ENCODE data around the gene DMRT3. TPM values are rescaled to one million over a fixed set of nuclear protein-coding genes. Genes with fewer than 3 reads are reported as not detected.

Gene DMRT3
- total RNA-seq, 1 donor from 2014 or later: 0.41 TPM

DNA sequence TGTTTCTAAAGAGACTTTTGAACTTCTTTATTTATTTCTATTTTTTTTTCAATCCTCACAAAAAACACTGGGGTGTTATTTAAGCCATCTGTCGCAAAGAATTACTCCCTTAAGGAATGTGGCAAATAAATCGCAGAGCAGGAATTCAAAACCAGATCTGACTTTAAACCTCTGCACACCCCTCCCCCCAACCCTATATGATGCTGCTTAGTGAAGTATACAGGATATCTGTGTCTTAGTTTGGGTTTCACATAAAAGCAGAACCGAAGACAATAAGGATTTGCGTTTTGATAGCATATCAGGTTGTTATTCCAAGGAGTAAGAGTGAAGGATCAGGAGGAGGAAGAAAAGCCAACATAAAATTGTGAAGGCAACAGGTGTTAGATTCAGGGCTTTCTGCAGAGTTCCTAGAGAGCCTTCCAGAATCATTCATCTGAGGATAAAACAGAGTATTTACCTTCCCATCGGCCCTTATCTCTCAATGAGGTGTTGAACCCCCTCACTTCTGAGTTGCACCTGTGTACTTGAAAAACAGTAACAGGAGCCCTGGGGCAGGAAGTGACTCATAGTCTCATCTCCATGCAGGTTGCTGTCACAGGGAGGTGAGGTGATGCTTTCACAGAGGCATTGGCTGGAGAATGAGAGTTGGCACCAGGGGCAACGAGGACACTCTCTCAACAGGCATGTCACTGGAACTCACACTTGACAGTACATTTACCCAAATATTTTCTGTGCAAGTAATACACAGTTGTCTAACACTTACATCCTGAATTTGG lies 33.5 kb upstream of the DMRT3 start:
- Mint-ChIP-seq H3K4me1 (peaks cover 4% of the 10 kb centered on the region), H3K9me3 (peaks cover 13% of the 10 kb centered on the region), H3K27me3 (ENCODE audit: insufficient read depth, low read depth) (no peaks in the 10 kb centered on the region), H3K27ac (no peak overlapping the region), H3K36me3 (no peaks in the 10 kb centered on the region), H3K4me3 (no peak overlapping the region)
- Histone ChIP-seq H3K9me3 (ENCODE audit: low read depth) (no peaks in the 10 kb centered on the region), H3K27ac (no peak overlapping the region), H4K20me1 (ENCODE audit: low read depth) (no peaks in the 10 kb centered on the region), H2AFZ (replicated peaks) (no peak overlapping the region), H3K79me2 (ENCODE audit: low read depth) (no peaks in the 10 kb centered on the region), H3K9ac (no peak overlapping the region), H3K36me3 (no peaks in the 10 kb centered on the region), H3K4me3 (no peak overlapping the region), H3K27me3 (no peaks in the 10 kb centered on the region), H3K4me2 (no peak overlapping the region), H3F3A (ENCODE audit: low read depth) (no peaks in the 10 kb centered on the region), H3K4me1 (no peaks in the 10 kb centered on the region)
- no peak for DNase-seq (ENCODE audit: low spot score)
- no peak for TF ChIP-seq EZH2phosphoT487 (IDR thresholded peaks at IDR 0.05)
- TF ChIP-seq EZH2 (IDR thresholded peaks at IDR 0.05): no peak
- TF ChIP-seq, protein P1, sequence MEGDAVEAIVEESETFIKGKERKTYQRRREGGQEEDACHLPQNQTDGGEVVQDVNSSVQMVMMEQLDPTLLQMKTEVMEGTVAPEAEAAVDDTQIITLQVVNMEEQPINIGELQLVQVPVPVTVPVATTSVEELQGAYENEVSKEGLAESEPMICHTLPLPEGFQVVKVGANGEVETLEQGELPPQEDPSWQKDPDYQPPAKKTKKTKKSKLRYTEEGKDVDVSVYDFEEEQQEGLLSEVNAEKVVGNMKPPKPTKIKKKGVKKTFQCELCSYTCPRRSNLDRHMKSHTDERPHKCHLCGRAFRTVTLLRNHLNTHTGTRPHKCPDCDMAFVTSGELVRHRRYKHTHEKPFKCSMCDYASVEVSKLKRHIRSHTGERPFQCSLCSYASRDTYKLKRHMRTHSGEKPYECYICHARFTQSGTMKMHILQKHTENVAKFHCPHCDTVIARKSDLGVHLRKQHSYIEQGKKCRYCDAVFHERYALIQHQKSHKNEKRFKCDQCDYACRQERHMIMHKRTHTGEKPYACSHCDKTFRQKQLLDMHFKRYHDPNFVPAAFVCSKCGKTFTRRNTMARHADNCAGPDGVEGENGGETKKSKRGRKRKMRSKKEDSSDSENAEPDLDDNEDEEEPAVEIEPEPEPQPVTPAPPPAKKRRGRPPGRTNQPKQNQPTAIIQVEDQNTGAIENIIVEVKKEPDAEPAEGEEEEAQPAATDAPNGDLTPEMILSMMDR (IDR thresholded peaks at IDR 0.05): no peak

DNA sequence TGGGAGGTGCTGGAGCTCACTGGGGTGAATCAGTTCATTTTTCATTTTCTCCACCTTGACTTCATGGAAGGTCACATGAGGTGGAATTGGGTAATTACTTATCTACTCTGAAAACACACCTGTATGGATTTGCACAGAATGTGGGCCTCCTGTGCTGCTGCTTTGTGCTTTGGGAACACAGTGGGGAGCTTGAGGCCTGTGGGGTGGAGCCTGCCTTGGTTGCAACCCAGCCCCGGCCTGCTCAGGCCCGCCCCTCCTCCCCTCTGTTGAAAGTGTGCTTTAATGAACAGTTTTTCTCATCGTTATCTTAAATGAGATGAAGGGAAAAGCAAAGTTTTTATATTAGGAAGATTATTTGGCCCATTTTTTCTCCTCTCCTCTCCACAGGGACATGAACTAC lies 28.5 kb upstream of the DMRT3 start:
- no peaks in the 10 kb centered on the region for H4K20me1 ChIP-seq (ENCODE audit: low read depth)
- no peak overlapping the region for H3K9ac ChIP-seq
- Mint-ChIP-seq H3K4me1 (peaks cover 4% of the 10 kb centered on the region), H3K9me3 (no peaks in the 10 kb centered on the region), H3K27me3 (ENCODE audit: insufficient read depth, low read depth) (peaks cover 2% of the 10 kb centered on the region), H3K27ac (no peak overlapping the region), H3K4me3 (no peak overlapping the region), H3K36me3 (no peaks in the 10 kb centered on the region)
- no peak overlapping the region for H3K27ac ChIP-seq
- peak overlapping the region; percentile 72 for H2AFZ ChIP-seq (replicated peaks)
- no peaks in the 10 kb centered on the region for H3K4me1 ChIP-seq
- H3K4me2 ChIP-seq: no peak overlapping the region
- no peak for DNase-seq (ENCODE audit: low spot score)
- no peaks in the 10 kb centered on the region for H3F3A ChIP-seq (ENCODE audit: low read depth)
- H3K36me3 ChIP-seq: no peaks in the 10 kb centered on the region
- H3K79me2 ChIP-seq (ENCODE audit: low read depth): no peaks in the 10 kb centered on the region
- TF ChIP-seq EZH2phosphoT487 (IDR thresholded peaks at IDR 0.05) (no peak), EZH2 (IDR thresholded peaks at IDR 0.05) (no peak)
- TF ChIP-seq, protein P1 (IDR thresholded peaks at IDR 0.05): no peak
- no peak overlapping the region for H3K4me3 ChIP-seq
- H3K9me3 ChIP-seq (ENCODE audit: low read depth): no peaks in the 10 kb centered on the region
- peaks cover 34% of the 10 kb centered on the region for H3K27me3 ChIP-seq

DNA sequence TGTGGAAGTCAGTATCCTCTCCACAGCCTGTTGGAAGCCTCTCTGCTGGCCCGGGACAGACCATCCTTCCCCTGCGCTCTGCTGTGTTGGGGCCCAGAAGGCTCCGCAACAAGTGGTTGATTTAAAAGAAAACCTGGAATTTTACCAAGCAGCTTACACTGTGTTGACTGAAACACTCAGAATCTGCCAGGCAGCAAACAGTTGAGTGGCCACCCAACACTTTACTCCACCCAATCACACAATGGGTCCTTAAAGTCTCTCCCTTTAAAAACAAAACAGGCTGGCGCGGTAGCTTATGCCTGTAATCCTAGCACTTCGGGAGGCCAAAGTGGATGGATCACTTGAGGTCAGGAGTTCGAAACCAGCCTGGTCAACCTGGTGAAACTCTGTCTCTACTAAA lies 28.0 kb upstream of the DMRT3 start:
- DNase-seq (ENCODE audit: low spot score): no peak
- Histone ChIP-seq H3K4me2 (no peak overlapping the region), H3F3A (ENCODE audit: low read depth) (no peaks in the 10 kb centered on the region), H3K79me2 (ENCODE audit: low read depth) (no peaks in the 10 kb centered on the region), H3K4me1 (no peaks in the 10 kb centered on the region), H3K4me3 (no peak overlapping the region), H3K9ac (no peak overlapping the region), H2AFZ (replicated peaks) (peak overlapping the region; percentile 72), H4K20me1 (ENCODE audit: low read depth) (no peaks in the 10 kb centered on the region), H3K36me3 (no peaks in the 10 kb centered on the region), H3K9me3 (ENCODE audit: low read depth) (no peaks in the 10 kb centered on the region), H3K27me3 (peaks cover 39% of the 10 kb centered on the region), H3K27ac (no peak overlapping the region)
- Mint-ChIP-seq H3K4me1 (peaks cover 4% of the 10 kb centered on the region), H3K4me3 (no peak overlapping the region), H3K36me3 (no peaks in the 10 kb centered on the region), H3K27ac (no peak overlapping the region), H3K9me3 (no peaks in the 10 kb centered on the region), H3K27me3 (ENCODE audit: insufficient read depth, low read depth) (peaks cover 2% of the 10 kb centered on the region)
- TF ChIP-seq, protein P1 (IDR thresholded peaks at IDR 0.05): no peak
- TF ChIP-seq EZH2phosphoT487 (IDR thresholded peaks at IDR 0.05): no peak
- no peak for TF ChIP-seq EZH2 (IDR thresholded peaks at IDR 0.05)
